GM12864 (cell line): ENCODE results near the gene MATR3.

Source experiments
- DNase-seq: peaks from one replicate; pipeline ENCODE4 v3.0.0-alpha.2; 2011; ENCODE audit warnings: low read depth
- H3K4me3 ChIP-seq: 2 replicates; pipeline ENCODE4 v1.5.1; 2011; ENCODE audit warnings: mild to moderate bottlenecking, low read depth, low read length, control low read depth
- TF ChIP-seq, protein P1 (sequence below): IDR thresholded peaks from 2 replicates; pipeline ENCODE4 v1.5.1; 2011; ENCODE audit warnings: low read depth, mild to moderate bottlenecking, moderate library complexity, low read length, control low read depth, inconsistent platforms; ENCODE audit errors: missing control alignments

The MATR3 gene

DNA sequence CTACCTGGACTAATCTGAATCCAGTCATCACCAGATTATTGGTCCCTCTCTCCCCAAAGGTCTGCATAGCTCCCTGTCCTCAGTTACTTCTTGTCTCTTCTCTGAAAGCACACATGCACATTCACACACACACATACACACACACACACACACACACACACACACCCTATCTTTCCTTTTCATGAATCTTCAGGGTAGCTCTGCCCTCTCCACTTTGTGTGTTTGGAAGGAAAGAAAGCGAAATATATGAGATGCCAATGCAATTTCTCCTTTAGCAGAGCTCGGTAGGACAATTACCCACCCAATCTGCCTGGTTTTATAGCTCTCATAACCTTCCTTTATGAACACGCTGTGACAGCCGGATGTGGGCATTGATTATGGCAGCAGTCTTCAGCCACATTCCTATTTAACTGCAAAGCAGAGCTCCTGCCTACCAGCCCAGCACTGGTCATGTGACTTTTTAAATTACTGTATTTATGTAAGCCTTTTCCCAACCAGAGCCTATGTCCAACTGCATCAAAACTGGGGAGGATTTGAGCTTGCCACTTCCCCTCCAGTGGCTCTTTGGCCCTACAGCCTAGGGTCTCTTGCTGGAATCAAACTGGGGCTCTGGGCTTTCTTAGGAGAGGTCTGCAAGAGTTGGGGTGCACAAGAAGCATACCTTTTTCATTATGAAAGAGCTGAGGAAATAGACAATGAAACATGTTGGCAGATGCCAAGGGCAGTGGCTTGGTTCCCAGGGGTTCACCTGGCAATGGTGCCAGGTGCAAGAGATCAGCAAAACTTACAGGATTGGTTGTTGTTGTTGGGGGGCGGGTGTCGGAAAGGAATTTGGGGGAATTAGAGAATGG is 20.8 kb upstream of the MATR3 start:
- DNase-seq: no peak
- TF ChIP-seq, protein P1, sequence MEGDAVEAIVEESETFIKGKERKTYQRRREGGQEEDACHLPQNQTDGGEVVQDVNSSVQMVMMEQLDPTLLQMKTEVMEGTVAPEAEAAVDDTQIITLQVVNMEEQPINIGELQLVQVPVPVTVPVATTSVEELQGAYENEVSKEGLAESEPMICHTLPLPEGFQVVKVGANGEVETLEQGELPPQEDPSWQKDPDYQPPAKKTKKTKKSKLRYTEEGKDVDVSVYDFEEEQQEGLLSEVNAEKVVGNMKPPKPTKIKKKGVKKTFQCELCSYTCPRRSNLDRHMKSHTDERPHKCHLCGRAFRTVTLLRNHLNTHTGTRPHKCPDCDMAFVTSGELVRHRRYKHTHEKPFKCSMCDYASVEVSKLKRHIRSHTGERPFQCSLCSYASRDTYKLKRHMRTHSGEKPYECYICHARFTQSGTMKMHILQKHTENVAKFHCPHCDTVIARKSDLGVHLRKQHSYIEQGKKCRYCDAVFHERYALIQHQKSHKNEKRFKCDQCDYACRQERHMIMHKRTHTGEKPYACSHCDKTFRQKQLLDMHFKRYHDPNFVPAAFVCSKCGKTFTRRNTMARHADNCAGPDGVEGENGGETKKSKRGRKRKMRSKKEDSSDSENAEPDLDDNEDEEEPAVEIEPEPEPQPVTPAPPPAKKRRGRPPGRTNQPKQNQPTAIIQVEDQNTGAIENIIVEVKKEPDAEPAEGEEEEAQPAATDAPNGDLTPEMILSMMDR: no peak
- no peak overlapping the region; the same call in 1 of the 2 replicates for H3K4me3 ChIP-seq

DNA sequence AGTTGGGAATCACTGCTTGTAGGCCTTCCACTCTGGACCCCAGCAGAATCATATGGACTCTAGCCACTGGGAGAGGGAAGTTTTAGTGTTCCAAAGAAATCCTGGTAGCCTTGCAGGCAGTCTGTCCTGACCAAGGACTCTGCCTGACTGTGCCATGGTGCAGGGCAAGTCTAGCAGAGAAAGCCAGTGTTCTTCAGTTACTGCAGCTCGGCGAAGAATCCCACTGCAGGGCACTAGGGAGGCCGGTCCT is 20.3 kb upstream of the MATR3 start:
- peak overlapping the region; percentile 89 for H3K4me3 ChIP-seq
- TF ChIP-seq, protein P1: no peak
- DNase-seq: no peak

DNA sequence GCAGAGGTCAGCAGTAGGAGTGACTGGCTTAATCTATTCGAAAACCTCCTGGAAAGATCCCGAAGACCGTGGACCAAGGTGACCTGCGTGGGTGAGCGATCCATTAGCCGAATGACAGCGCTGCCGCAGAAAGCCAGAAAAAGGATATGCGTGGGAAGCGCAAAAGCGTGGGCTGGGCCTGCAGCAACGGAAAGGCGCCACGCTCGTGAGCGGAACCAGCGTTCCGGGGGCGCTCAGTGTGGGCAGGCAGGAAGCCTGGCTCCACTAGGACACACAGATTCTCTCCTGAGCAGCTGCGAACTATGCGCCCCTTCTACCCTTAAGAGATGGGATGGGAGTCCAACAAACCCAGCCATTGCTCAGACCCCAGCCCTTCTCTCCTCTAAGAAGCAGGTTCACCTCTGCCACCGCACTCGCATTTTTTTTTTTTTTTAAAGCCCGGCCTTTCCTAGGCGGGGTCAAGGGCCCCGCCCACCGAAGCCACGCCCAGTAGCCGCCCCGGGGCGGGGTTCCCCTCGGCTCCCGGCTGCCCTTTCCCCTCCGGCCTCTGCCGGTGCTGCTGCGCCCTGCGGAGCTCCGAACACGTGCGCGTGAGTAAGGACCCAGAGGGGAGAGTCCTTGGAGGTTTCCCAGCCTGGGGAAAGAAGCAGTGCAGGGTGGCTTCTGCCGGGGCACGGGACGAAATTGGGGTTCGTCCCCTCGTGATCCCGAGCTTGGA is 19.8 kb upstream of the MATR3 start:
- peak overlapping the region; percentile 89 for H3K4me3 ChIP-seq
- peak; percentile 61 for DNase-seq
- TF ChIP-seq, protein P1: no peak

DNA sequence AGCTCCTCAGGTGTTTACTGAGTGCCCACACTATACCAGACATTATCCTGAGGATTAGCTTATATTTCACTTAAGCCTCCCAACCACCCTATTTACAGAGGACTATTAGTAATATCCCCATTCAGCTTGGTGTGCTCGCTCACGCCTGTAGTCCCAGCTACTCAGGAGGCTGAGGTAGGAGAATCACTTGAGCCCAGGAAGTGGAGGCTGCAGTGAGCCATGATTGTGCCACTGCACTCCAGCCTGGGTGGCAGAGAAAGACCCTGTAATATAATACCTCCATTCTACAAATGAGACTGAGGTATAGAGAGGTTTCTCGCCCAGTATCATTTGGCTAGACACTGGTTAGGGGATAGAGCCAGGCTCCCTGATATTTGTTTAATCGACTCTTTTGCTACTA is 18.0 kb upstream of the MATR3 start:
- TF ChIP-seq, protein P1: no peak
- no peak for DNase-seq
- peak overlapping the region; percentile 89 for H3K4me3 ChIP-seq

DNA sequence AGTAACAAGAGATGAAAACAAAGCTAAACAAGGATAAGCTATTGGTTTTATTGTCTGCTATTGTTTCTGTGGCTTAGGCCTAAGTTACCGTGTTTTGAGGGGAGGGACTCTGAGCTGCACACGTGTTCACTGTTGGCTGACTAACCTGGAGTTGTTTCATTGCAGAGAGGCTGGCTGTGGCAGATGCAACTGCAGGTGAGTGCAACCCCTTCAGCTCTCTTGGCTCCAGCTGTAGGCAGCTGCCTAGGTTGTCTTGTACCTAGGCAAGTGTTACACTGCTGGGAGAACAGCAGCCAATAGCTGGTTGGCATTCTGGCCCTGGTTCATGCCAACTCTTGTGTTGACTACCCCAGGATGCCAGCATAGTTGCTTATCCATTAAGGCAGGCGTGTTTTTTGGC is 17.6 kb upstream of the MATR3 start:
- peak overlapping the region; percentile 89 for H3K4me3 ChIP-seq
- TF ChIP-seq, protein P1: no peak
- DNase-seq: no peak

DNA sequence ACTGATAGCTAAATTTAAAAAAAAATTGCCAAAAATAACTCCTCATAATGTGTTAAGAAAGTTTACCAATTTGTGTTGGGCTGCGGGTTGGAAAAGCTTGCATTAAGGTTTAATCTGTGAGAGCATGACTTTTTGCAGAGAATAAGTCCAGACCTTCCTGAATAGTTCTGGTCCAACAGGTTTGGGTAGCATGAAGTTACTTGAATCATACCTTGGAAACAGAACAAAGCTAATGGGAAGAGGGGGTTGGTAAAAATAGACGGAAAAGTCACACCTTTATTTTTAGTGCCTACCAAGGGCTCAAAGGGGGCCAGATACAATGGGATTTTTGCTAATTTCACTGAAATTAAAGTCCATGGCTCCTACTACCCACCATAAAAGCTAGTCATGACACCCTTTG is 17.1 kb upstream of the MATR3 start:
- TF ChIP-seq, protein P1: no peak
- DNase-seq: no peak
- peak overlapping the region; percentile 89 for H3K4me3 ChIP-seq
